ENCODE data around the gene LCLAT1.
"Not testable (repeated sequence)": the region's sequence is repeated elsewhere in the genome, so short reads cannot be mapped to it uniquely, and the experiment has no call there.

LCLAT1 gene

GRCh38 chr2:30612371-30612770, 165.3 kb downstream of the LCLAT1 start:
- DNase-seq, result no peak

DNA sequence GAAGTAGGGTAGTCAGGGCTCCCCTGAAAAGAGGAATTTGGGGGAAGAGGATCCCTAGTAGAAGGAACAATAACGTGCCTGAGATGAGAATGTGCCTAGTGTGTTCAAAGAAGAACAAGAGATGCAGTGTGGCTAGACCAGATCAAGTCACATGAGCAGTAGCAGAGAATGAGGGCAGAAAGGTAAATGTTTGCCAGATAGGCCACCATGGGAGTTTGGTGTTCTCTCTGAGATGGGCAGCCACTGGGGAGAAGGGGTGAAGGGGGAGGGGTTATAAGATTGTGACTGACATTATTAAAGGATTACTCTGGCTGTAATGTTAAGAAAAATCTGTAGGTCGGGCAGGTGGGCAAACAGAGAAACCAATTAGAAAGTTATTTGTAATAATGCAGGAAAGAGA, 166.0 kb downstream of the LCLAT1 start:
- DNase-seq, result no peak

GRCh38 chr2:30614227-30614626, 167.2 kb downstream of the LCLAT1 start:
- DNase-seq, result not testable (repeated sequence)

DNA sequence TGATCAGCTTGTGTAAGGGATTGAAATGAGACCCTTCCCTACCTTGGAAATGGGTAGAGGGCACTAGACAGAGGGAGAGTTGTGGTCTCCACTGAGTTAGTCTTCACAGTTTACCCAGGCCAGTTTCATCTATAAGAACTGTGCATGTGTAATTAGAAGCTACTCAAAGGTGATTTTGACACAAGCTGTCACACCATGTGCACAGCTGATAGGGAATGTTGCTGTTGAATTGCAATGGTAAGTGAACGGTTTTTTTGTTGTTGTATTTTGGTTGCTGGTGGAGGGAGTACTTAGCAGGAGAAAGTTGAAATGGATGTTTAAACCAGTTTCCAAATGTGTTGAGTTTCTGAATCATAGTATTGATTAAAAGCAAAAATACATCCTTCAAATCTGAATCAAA, 168.9 kb downstream of the LCLAT1 start:
- no peak for DNase-seq

GRCh38 chr2:30620102-30620501, 173.1 kb downstream of the LCLAT1 start:
- DNase-seq, result no peak

DNA sequence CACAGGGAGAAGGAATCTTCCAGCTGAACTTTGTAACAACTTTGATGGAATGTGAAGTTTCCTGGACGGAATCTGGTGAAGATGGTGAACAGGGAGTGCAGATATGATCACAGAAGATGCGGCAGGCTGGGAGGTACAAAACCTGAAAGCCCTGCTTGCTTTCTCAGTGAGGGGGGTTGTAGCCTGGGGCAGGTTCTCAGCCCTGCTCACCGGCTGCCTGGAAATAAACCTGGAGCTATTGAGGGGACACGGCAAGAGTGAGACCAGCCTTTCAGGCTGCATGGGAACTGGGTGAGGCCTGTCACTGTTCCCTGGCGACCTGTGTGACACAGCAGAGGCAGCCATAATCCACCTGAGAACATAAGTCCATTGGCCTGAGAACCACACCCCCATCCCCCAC, 174.8 kb downstream of the LCLAT1 start:
- no peak for DNase-seq

GRCh38 chr2:30622452-30622851, 175.4 kb downstream of the LCLAT1 start:
- DNase-seq, result no peak

- DNase-seq, result peak; percentile 59
Measured at GRCh38 chr2:30625276-30625675, 178.2 kb downstream of the LCLAT1 start.

GRCh38 chr2:30625701-30626100, 178.7 kb downstream of the LCLAT1 start:
- peak; percentile 96 for DNase-seq

GRCh38 chr2:30626397-30626796, 179.4 kb downstream of the LCLAT1 start:
- DNase-seq, result no peak

GRCh38 chr2:30627151-30627550, 180.1 kb downstream of the LCLAT1 start:
- DNase-seq, result peak; percentile 52

- DNase-seq, result no peak
Measured at GRCh38 chr2:30628341-30628740, 181.3 kb downstream of the LCLAT1 start.

DNA sequence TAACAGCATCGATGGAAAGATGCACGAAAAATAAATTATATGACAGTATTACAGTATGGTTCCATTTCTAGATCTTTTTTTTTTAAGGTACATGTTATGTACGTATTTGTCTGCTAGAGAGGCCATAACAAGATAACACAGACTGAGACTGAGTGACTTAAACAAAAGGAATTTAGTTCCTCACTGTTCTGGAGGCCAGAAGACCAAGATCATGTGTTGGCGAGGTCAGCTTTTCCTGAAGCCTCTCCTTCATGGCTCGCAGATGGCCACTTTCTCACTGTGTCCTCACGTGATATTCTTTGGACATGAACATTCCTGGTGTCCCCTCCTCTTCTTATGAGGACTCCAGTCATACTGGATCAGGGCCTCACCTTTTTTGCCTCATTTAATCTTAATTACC, 182.8 kb downstream of the LCLAT1 start:
- no peak for DNase-seq

- peak; percentile 62 for DNase-seq
Measured at GRCh38 chr2:30631051-30631671, 184.1 kb downstream of the LCLAT1 start.

DNA sequence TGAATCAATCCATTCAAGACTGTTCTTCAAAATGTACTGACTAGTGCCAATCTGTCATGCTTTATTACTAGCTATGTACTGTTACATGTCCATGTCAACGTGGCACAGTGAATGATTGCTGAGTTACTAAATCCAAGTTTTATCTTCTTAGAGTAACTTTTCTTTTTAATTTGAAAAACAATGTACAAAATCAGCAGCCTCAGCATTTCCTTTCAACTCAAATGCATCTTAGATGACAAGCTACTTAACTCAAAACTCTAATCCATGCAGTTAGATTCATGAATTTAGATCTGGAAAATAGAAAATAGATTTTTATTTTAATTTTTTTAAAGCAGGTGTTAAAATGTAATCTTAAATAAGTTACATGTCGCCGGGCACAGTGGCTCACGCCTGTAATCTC, 186.0 kb downstream of the LCLAT1 start:
- DNase-seq, result no peak

GRCh38 chr2:30636311-30636710, 189.3 kb downstream of the LCLAT1 start:
- no peak for DNase-seq

DNA sequence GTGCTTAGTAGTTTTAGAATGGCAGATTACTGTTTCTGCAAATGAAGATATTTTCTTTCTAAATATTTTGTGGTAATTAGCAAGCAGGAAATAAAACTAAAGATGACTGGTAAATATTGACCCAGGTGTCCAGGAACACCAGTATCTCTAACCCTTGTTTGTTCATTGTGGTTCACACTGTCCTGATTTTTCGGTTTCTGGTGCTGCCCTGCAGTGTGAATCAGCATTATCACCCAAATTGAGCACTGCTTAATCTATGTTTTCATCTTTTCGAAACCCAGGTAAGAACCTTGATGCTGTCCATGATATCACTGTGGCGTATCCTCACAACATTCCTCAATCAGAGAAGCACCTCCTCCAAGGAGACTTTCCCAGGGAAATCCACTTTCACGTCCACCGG, 192.8 kb downstream of the LCLAT1 start:
- no peak for DNase-seq

DNA sequence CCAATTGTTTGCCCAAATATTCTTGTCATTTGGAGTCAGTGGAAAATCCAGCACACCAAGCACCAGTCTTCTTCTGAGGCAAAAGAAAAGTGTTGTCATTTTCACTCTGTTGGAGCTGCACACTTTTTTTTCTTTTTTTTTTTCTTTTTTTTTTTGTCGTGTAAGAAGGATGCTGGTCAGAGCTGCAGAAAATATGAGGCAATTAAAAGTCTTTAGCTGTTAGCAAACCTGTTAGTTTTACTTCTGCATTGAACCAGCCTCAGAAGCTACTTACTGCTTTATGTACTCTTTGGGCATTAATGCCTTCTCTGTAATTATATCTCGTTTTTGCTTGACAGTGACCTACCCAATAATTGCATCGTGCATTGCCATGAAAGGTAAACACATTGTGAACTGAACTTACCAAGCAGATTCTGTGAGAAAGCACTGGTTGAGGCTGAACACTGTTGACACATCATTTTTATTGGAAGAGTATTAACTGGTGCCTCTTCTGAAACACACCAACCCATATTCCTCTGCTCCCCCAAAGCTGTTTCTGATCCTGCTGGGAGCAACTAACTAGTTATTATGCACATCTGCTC, 194.8 kb downstream of the LCLAT1 start:
- DNase-seq, result no peak

GRCh38 chr2:30643013-30643412, 196.0 kb downstream of the LCLAT1 start:
- DNase-seq, result not testable (repeated sequence)

- no peak for DNase-seq
Measured at GRCh38 chr2:30643674-30644073, 196.6 kb downstream of the LCLAT1 start.

- no peak for DNase-seq
Measured at GRCh38 chr2:30645081-30645744, 198.2 kb downstream of the LCLAT1 start.

GRCh38 chr2:30645745-30646119, 198.7 kb downstream of the LCLAT1 start:
- DNase-seq, result no peak

- no peak for DNase-seq
Measured at GRCh38 chr2:30647752-30648457, 200.9 kb downstream of the LCLAT1 start.

DNA sequence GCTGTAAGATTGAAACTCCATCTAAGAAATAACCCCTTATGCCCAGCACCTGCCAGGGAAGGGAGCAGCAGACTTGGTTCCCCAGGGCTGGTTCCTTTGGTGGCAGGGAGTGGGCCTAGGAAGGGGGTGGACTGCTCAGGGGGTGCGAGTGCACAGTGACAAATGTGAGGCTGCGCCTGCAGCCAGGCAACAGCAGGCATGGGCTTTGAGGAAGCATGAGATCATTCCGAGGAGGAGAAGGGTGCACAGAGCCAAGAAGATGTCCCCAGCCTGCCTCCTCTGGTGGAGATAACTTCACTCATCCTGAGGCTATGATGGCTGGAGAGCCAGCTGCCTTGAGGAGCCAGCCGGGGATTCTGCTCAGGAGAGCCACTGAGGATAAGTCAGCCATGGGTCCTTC, 202.2 kb downstream of the LCLAT1 start:
- no peak for DNase-seq
